HepG2 (cell line): Measurements from ENCODE around the gene INSR. TPM values are rescaled to one million over a fixed set of nuclear protein-coding genes. Genes with fewer than 3 reads are reported as not detected.

Experiments
- ARID2 ChIP-seq: sonication (generic); formaldehyde crosslinking; IDR thresholded peaks from 2 replicates; pipeline ENCODE4 v1.8.1; 2022; ENCODE audit warnings: mild to moderate bottlenecking, missing genetic modification reagents, borderline replicate concordance
- GATAD2A ChIP-seq: IDR thresholded peaks from 2 replicates; pipeline ENCODE4 v1.6.1; 2016
- HCFC1 ChIP-seq: fragments of 150-350 bp; IDR thresholded peaks from 2 replicates; pipeline ENCODE4 v1.6.1; 2014; ENCODE audit warnings: low read depth, low read length
- JARID2 ChIP-seq: sonication (generic); formaldehyde crosslinking; IDR thresholded peaks from 2 replicates; pipeline ENCODE4 v1.8.1; 2023; ENCODE audit warnings: missing genetic modification reagents, inconsistent platforms; ENCODE audit not compliant: insufficient replicate concordance
- KAT8 ChIP-seq: IDR thresholded peaks from 2 replicates; pipeline ENCODE4 v1.6.1; 2016; ENCODE audit warnings: missing genetic modification reagents, missing compliant biosample characterization
- MED1 ChIP-seq: sonication (generic); formaldehyde crosslinking; IDR thresholded peaks from 2 replicates; pipeline ENCODE4 v1.4.0; 2020; ENCODE audit warnings: missing genetic modification reagents
- NFKB2 ChIP-seq: sonication (generic); formaldehyde crosslinking; IDR thresholded peaks from 2 replicates; pipeline ENCODE4 v1.4.0; 2020; ENCODE audit warnings: missing genetic modification reagents, borderline replicate concordance
- TBX2 ChIP-seq: sonication (generic); formaldehyde crosslinking; IDR thresholded peaks from 2 replicates; pipeline ENCODE4 v1.5.0; 2020; ENCODE audit warnings: missing genetic modification reagents, mild to moderate bottlenecking, borderline replicate concordance
- ZNF264 ChIP-seq: sonication (generic); formaldehyde crosslinking; IDR thresholded peaks from 2 replicates; pipeline ENCODE4 v1.4.0; 2020; ENCODE audit warnings: missing genetic modification reagents
- ZNF569 ChIP-seq: sonication (generic); formaldehyde crosslinking; IDR thresholded peaks from 2 replicates; pipeline ENCODE4 v1.5.0; 2020; ENCODE audit warnings: mild to moderate bottlenecking, missing genetic modification reagents, moderate library complexity, borderline replicate concordance
- polyA plus RNA-seq, 8 experiments: library from polyadenylated mRNA; depleted of rRNA in 3 of 8; stranded (reverse) in 7 of 8; unstranded in 1 of 8; fragments of >200 nt; fragmentation: Illumina TruSeq in 4 of 8; extraction: Trizol in 4 of 8; gene quantifications; 2 replicates each; pipeline versions ENCODE4 v1.2.1 to v1.2.3, GENCODE V29; 2011 to 2016; ENCODE audit warnings: low read depth in 4 of 8, missing spikeins in 1 of 8, mixed read lengths in 1 of 8; ENCODE audit not compliant: insufficient read depth in 1 of 8
- total RNA-seq, 5 experiments: library from RNA; depleted of rRNA; stranded (reverse); fragments of >200 nt; fragmentation: Illumina TruSeq; extraction: Trizol; gene quantifications; 2 replicates each; pipeline ENCODE4 v1.2.3, GENCODE V29; 2016; ENCODE audit warnings: low read depth in 1 of 5
- TF ChIP-seq, protein P1 (sequence below): sonication (generic); formaldehyde crosslinking; IDR thresholded peaks from 2 replicates; pipeline ENCODE4 v1.9.0; 2021; ENCODE audit warnings: mild to moderate bottlenecking, missing genetic modification reagents
- TF ChIP-seq, protein P2 (sequence below): IDR thresholded peaks from 2 replicates; pipeline ENCODE4 v1.6.1; 2016; ENCODE audit warnings: missing genetic modification reagents, missing compliant biosample characterization
- TF ChIP-seq, protein P3 (sequence below): sonication (generic); formaldehyde crosslinking; IDR thresholded peaks from 2 replicates; pipeline ENCODE4 v1.4.0; 2020; ENCODE audit warnings: missing genetic modification reagents
- TF ChIP-seq, protein P4 (sequence below): sonication (generic); formaldehyde crosslinking; IDR thresholded peaks from 2 replicates; pipeline ENCODE4 v1.4.0; 2020; ENCODE audit warnings: missing genetic modification reagents
- TF ChIP-seq, protein P5 (sequence below): sonication (generic); formaldehyde crosslinking; IDR thresholded peaks from 2 replicates; pipeline ENCODE4 v1.9.0; 2021; ENCODE audit warnings: missing genetic modification reagents, mild to moderate bottlenecking, borderline replicate concordance

INSR gene
- total and polyA plus RNA-seq, 2 of the 13 experiments (the other 11 are each of a cell fraction or from before 2014, with no cell fraction given), result 24.2 to 29.8 TPM

DNA sequence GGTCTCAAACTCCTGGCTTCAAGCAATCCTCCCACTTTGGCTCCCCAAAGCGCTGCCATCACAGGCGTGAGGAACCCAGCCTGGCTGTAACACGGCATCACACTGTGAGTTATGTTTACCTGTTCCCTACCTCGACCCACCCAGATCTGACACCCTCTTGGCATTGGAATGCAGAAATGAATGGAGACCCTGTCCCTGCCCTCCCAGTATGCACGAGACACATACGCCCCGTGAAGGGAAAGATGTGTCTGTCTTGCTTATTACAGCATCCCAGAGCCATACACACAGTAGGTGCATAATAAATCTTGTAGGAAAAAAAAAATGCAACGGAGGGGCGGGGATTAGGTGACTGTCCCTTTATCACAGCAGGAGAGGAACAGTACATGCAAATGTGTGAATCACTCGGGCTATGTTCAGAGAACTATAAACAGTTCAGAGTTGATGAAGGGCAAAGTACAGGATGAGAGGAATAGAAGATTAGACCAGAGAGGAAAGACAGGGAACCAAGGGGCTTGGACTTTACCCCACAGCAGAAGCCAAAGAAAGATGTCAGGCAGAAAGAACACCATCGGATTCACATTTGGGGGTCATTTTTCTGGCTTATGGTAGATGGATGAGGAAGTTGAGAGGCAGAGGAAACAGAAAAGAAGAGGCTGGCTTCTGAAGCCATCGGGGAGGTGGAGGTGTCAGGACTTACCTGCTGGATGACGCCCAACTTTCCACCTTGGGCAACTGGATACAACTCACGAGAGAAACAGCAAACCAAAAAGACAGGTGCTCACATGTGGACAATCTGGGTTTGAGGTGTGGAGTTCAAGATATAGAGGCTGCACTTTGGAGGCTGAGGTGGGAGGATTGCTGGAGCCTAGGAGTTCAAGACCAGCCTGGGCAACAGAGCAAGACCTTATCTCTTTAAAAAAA lies 94.3 kb downstream of the INSR start (continued):
- TF ChIP-seq, protein P1, sequence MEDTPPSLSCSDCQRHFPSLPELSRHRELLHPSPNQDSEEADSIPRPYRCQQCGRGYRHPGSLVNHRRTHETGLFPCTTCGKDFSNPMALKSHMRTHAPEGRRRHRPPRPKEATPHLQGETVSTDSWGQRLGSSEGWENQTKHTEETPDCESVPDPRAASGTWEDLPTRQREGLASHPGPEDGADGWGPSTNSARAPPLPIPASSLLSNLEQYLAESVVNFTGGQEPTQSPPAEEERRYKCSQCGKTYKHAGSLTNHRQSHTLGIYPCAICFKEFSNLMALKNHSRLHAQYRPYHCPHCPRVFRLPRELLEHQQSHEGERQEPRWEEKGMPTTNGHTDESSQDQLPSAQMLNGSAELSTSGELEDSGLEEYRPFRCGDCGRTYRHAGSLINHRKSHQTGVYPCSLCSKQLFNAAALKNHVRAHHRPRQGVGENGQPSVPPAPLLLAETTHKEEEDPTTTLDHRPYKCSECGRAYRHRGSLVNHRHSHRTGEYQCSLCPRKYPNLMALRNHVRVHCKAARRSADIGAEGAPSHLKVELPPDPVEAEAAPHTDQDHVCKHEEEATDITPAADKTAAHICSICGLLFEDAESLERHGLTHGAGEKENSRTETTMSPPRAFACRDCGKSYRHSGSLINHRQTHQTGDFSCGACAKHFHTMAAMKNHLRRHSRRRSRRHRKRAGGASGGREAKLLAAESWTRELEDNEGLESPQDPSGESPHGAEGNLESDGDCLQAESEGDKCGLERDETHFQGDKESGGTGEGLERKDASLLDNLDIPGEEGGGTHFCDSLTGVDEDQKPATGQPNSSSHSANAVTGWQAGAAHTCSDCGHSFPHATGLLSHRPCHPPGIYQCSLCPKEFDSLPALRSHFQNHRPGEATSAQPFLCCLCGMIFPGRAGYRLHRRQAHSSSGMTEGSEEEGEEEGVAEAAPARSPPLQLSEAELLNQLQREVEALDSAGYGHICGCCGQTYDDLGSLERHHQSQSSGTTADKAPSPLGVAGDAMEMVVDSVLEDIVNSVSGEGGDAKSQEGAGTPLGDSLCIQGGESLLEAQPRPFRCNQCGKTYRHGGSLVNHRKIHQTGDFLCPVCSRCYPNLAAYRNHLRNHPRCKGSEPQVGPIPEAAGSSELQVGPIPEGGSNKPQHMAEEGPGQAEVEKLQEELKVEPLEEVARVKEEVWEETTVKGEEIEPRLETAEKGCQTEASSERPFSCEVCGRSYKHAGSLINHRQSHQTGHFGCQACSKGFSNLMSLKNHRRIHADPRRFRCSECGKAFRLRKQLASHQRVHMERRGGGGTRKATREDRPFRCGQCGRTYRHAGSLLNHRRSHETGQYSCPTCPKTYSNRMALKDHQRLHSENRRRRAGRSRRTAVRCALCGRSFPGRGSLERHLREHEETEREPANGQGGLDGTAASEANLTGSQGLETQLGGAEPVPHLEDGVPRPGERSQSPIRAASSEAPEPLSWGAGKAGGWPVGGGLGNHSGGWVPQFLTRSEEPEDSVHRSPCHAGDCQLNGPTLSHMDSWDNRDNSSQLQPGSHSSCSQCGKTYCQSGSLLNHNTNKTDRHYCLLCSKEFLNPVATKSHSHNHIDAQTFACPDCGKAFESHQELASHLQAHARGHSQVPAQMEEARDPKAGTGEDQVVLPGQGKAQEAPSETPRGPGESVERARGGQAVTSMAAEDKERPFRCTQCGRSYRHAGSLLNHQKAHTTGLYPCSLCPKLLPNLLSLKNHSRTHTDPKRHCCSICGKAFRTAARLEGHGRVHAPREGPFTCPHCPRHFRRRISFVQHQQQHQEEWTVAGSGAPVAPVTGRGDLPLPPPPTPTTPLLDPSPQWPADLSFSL (CRISPR knock-in tag), result 0 out of 2 replicates have a peak, but pooled peaks have one; percentile 63
- TF ChIP-seq, protein P2, sequence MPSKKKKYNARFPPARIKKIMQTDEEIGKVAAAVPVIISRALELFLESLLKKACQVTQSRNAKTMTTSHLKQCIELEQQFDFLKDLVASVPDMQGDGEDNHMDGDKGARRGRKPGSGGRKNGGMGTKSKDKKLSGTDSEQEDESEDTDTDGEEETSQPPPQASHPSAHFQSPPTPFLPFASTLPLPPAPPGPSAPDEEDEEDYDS (CRISPR knock-in tag), result 0 out of 2 replicates have a peak, but pooled peaks have one; percentile 12
- TF ChIP-seq NFKB2 (CRISPR knock-in tag) (no peak), ZNF264 (CRISPR knock-in tag) (0 out of 2 replicates have a peak, but pooled peaks have one; percentile 63), GATAD2A (CRISPR knock-in tag) (peak; percentile 86), HCFC1 (no peak), JARID2 (CRISPR knock-in tag) (no peak), TBX2 (peak; percentile 89), ARID2 (CRISPR knock-in tag) (no peak), ZNF569 (CRISPR knock-in tag) (no peak), KAT8 (CRISPR knock-in tag) (peak; percentile 29; the same call in 1 of the 2 replicates), MED1 (CRISPR knock-in tag) (peak; percentile 57; the same call in 1 of the 2 replicates)
- TF ChIP-seq, protein P3, sequence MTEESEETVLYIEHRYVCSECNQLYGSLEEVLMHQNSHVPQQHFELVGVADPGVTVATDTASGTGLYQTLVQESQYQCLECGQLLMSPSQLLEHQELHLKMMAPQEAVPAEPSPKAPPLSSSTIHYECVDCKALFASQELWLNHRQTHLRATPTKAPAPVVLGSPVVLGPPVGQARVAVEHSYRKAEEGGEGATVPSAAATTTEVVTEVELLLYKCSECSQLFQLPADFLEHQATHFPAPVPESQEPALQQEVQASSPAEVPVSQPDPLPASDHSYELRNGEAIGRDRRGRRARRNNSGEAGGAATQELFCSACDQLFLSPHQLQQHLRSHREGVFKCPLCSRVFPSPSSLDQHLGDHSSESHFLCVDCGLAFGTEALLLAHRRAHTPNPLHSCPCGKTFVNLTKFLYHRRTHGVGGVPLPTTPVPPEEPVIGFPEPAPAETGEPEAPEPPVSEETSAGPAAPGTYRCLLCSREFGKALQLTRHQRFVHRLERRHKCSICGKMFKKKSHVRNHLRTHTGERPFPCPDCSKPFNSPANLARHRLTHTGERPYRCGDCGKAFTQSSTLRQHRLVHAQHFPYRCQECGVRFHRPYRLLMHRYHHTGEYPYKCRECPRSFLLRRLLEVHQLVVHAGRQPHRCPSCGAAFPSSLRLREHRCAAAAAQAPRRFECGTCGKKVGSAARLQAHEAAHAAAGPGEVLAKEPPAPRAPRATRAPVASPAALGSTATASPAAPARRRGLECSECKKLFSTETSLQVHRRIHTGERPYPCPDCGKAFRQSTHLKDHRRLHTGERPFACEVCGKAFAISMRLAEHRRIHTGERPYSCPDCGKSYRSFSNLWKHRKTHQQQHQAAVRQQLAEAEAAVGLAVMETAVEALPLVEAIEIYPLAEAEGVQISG, result 0 out of 2 replicates have a peak, but pooled peaks have one; percentile 26
- TF ChIP-seq, protein P4, sequence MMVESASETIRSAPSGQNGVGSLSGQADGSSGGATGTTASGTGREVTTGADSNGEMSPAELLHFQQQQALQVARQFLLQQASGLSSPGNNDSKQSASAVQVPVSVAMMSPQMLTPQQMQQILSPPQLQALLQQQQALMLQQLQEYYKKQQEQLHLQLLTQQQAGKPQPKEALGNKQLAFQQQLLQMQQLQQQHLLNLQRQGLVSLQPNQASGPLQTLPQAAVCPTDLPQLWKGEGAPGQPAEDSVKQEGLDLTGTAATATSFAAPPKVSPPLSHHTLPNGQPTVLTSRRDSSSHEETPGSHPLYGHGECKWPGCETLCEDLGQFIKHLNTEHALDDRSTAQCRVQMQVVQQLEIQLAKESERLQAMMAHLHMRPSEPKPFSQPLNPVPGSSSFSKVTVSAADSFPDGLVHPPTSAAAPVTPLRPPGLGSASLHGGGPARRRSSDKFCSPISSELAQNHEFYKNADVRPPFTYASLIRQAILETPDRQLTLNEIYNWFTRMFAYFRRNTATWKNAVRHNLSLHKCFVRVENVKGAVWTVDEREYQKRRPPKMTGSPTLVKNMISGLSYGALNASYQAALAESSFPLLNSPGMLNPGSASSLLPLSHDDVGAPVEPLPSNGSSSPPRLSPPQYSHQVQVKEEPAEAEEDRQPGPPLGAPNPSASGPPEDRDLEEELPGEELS (CRISPR knock-in tag), result peak; percentile 80
- TF ChIP-seq, protein P5, sequence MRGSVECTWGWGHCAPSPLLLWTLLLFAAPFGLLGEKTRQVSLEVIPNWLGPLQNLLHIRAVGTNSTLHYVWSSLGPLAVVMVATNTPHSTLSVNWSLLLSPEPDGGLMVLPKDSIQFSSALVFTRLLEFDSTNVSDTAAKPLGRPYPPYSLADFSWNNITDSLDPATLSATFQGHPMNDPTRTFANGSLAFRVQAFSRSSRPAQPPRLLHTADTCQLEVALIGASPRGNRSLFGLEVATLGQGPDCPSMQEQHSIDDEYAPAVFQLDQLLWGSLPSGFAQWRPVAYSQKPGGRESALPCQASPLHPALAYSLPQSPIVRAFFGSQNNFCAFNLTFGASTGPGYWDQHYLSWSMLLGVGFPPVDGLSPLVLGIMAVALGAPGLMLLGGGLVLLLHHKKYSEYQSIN (CRISPR knock-in tag), result no peak
